BE2C (cell line): ENCODE measurements around the gene UNC119B.

Experiments used
- DNase-seq: peaks from one replicate; pipeline ENCODE4 v3.0.0-alpha.2; 2020
- H3K27me3 ChIP-seq: fragments of 250-450 bp; sonication (Bioruptor Pico); 2 replicates; pipeline ENCODE4 v1.5.1; 2020; ENCODE audit warnings: mild to moderate bottlenecking
- H3K36me3 ChIP-seq: fragments of 250-450 bp; sonication (Bioruptor Pico); 2 replicates; pipeline ENCODE4 v1.5.1; 2020; ENCODE audit warnings: mild to moderate bottlenecking
- H3K4me1 ChIP-seq: fragments of 250-450 bp; sonication (Bioruptor Pico); 2 replicates; pipeline ENCODE4 v1.5.1; 2020
- H3K4me3 ChIP-seq: 2 replicates; pipeline ENCODE4 v1.5.1; 2011; ENCODE audit warnings: low read depth, low read length
- H3K9me3 ChIP-seq: fragments of 250-450 bp; sonication (Bioruptor Pico); 2 replicates; pipeline ENCODE4 v1.5.1; 2020
- TF ChIP-seq, protein P1 (sequence below): IDR thresholded peaks from 2 replicates; pipeline ENCODE4 v1.5.1; 2012; ENCODE audit warnings: mild to moderate bottlenecking, low read depth, low read length

The UNC119B gene

DNA sequence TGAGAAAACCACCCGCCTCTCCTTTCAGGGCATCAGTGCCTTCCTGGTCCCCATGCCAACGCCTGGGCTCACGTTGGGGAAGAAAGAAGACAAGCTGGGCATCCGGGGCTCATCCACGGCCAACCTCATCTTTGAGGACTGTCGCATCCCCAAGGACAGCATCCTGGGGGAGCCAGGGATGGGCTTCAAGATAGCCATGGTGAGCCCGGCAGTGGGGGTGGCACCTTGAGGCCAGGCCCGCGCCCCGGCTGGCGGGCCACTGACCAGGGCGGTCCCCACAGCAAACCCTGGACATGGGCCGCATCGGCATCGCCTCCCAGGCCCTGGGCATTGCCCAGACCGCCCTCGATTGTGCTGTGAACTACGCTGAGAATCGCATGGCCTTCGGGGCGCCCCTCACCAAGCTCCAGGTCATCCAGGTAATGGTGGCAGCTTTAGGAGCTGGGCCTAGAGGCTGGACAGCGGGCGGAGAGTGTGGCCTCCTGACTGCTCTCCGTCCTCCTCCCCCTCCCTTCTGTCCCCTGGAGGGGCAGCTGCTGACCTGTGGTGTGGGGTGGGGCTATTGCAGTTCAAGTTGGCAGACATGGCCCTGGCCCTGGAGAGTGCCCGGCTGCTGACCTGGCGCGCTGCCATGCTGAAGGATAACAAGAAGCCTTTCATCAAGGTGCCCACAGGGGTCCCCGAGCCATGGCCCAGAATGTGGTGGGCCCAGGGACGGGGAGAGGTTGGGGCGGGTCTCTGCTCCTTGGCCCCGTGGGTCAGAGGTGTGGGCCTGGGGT is 28.2 kb downstream of the UNC119B start:
- Histone ChIP-seq H3K4me3 (no peak overlapping the region), H3K36me3 (no peaks in the 10 kb centered on the region)
- TF ChIP-seq, protein P1, sequence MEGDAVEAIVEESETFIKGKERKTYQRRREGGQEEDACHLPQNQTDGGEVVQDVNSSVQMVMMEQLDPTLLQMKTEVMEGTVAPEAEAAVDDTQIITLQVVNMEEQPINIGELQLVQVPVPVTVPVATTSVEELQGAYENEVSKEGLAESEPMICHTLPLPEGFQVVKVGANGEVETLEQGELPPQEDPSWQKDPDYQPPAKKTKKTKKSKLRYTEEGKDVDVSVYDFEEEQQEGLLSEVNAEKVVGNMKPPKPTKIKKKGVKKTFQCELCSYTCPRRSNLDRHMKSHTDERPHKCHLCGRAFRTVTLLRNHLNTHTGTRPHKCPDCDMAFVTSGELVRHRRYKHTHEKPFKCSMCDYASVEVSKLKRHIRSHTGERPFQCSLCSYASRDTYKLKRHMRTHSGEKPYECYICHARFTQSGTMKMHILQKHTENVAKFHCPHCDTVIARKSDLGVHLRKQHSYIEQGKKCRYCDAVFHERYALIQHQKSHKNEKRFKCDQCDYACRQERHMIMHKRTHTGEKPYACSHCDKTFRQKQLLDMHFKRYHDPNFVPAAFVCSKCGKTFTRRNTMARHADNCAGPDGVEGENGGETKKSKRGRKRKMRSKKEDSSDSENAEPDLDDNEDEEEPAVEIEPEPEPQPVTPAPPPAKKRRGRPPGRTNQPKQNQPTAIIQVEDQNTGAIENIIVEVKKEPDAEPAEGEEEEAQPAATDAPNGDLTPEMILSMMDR, result no peak

DNA sequence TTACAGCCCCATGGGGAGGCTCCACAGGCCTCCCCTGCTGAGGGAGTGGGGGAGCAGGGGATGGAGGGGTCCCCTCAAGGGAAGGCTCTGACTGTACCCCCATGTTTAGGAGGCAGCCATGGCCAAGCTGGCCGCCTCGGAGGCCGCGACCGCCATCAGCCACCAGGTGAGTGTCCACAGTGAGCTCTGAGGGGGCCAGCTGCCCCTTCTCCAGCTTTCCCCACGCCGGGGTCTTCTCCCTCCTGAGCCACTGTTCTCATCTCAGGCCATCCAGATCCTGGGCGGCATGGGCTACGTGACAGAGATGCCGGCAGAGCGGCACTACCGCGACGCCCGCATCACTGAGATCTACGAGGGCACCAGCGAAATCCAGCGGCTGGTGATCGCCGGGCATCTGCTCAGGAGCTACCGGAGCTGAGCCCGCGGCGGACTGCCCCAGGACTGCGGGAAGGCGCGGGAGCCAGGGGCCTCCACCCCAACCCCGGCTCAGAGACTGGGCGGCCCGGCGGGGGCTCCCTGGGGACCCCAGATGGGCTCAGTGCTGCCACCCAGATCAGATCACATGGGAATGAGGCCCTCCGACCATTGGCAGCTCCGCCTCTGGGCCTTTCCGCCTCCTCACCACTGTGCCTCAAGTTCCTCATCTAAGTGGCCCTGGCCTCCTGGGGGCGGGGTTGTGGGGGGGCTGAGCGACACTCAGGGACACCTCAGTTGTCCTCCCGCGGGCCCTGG is 28.9 kb downstream of the UNC119B start:
- no peak for DNase-seq
- TF ChIP-seq, protein P1, result no peak
- no peaks in the 10 kb centered on the region for H3K4me1 ChIP-seq
- no peaks in the 10 kb centered on the region for H3K27me3 ChIP-seq
- H3K9me3 ChIP-seq, result no peaks in the 10 kb centered on the region
- H3K4me3 ChIP-seq, result no peak overlapping the region
- no peaks in the 10 kb centered on the region for H3K36me3 ChIP-seq

More for the DNA sequence above, 28.2 kb downstream of the UNC119B start:
- H3K4me1 ChIP-seq, result no peaks in the 10 kb centered on the region
- H3K27me3 ChIP-seq, result no peaks in the 10 kb centered on the region
- no peak for DNase-seq
- H3K9me3 ChIP-seq, result no peaks in the 10 kb centered on the region

- DNase-seq, result no peak
- no peaks in the 10 kb centered on the region for H3K36me3 ChIP-seq
- H3K4me3 ChIP-seq, result no peak overlapping the region
- no peaks in the 10 kb centered on the region for H3K9me3 ChIP-seq
- H3K27me3 ChIP-seq, result no peaks in the 10 kb centered on the region
- no peaks in the 10 kb centered on the region for H3K4me1 ChIP-seq
- TF ChIP-seq, protein P1, result no peak
Observed at GRCh38 chr12:120739821-120740613, 29.8 kb downstream of the UNC119B start.

DNA sequence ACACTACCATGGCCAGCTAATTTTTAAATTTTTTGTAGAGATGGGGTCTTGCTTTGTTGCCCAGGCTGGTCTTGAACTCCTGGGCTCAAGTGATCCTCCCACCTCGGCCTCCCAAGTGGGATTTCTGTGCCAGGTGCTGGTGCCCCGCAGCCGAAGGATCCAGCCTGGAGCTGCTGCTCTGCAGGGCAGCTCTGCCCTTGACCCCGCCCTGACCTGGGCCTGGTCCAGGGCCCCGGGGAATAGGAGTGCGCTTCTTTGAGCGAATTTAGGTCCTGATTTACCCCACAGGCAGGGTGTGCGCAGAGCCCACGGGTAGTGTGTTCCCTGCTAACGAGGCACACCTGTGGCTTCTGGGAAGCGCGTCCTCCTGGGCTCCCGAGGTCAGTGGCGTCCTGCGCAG is 30.6 kb downstream of the UNC119B start:
- no peak for DNase-seq
- no peaks in the 10 kb centered on the region for H3K4me1 ChIP-seq
- H3K27me3 ChIP-seq, result no peaks in the 10 kb centered on the region
- TF ChIP-seq, protein P1, result no peak
- no peaks in the 10 kb centered on the region for H3K36me3 ChIP-seq
- H3K4me3 ChIP-seq, result no peak overlapping the region
- H3K9me3 ChIP-seq, result no peaks in the 10 kb centered on the region

DNA sequence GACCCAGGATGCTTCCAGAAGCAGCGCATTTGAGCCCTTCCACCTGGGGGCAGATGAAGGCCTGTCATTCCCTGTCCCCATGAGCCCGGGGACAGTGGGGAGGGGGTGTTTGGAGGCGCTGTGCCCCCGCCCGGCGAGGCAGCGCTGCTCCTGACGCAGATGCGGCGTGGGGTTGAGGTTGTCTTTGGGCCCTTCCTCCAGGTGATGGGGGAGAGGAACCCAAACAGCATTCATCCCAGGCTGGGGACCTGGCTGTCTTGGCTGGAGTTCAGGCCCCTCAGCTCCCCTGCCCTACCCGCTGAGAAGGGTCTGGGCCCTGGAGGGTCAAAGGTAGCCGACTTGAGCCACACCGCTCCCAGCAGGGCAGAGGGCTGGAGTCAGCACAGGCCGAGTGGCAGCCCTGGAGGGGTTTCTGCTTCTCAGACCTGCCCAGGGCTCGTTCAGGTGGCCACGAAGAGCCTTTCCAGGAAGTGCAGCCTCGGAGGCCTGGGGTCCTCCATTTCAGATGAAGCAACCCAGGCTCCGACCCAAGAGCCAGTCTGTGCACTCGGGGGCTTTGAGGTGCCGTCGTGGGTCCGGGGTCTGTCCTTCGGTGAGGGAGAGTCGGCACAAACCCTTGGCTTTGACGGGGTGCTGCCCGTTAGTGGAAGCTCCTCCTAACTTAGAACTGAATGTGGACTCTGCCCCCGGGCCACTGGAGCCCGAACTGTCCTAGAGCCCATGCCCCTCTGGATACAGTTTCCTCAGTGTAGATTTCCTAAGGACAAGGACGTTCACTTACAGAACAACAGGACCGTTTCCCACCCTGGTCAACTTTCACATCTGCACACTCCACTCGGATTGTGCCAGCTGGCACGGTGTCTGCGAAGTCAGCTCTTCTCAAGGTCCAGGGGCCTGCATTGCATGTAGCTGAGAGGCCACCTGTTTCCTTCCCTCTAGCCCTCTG is 31.5 kb downstream of the UNC119B start:
- H3K4me3 ChIP-seq, result no peak overlapping the region
- TF ChIP-seq, protein P1, result no peak
- H3K9me3 ChIP-seq, result no peaks in the 10 kb centered on the region
- no peaks in the 10 kb centered on the region for H3K27me3 ChIP-seq
- DNase-seq, result no peak
- H3K4me1 ChIP-seq, result no peaks in the 10 kb centered on the region
- no peaks in the 10 kb centered on the region for H3K36me3 ChIP-seq
